SH-SY5Y (cell line): Measurements from ENCODE around the gene PLAAT3.

ENCODE experiments used
- GATA2 ChIP-seq: IDR thresholded peaks from 2 replicates; pipeline ENCODE4 v1.6.1; 2011; ENCODE audit warnings: mild to moderate bottlenecking, low read depth, low read length
- GATA3 ChIP-seq: IDR thresholded peaks from 2 replicates; pipeline ENCODE4 v1.6.1; 2011; ENCODE audit warnings: low read depth, mild to moderate bottlenecking, low read length, moderate library complexity

DNA sequence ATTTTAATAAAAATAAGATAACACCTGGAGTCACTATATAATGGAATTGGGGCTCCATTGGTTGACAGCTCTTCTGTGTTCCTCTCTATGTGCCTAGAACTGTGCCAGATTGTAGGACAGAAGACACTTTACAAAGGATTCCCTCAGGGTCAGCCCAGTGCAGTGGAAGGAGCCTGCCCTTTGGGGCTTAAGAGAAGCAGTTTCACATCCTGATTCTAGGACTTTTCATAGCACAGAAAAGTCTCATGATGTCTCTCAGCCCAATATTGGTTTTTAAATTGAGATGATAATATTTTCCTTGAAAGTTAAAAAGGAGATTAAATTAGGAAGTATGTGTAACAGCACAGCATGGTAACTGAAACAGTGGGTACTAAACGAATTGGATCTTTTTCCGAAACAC, 70.5 kb downstream of the PLAAT3 start:
- TF ChIP-seq GATA3 (no peak), GATA2 (no peak)
